LNCAP (cell line): ENCODE data around the gene BRD1.

ENCODE experiments used
- TF ChIP-seq, protein P1 (sequence below): fragments of 450-650 bp; IDR thresholded peaks from 2 replicates; pipeline ENCODE4 v1.5.1; 2017; ENCODE audit warnings: mild to moderate bottlenecking

BRD1 gene

GRCh38 chr22:49858827-49859226 lies 31.2 kb upstream of the BRD1 start:
- TF ChIP-seq, protein P1, sequence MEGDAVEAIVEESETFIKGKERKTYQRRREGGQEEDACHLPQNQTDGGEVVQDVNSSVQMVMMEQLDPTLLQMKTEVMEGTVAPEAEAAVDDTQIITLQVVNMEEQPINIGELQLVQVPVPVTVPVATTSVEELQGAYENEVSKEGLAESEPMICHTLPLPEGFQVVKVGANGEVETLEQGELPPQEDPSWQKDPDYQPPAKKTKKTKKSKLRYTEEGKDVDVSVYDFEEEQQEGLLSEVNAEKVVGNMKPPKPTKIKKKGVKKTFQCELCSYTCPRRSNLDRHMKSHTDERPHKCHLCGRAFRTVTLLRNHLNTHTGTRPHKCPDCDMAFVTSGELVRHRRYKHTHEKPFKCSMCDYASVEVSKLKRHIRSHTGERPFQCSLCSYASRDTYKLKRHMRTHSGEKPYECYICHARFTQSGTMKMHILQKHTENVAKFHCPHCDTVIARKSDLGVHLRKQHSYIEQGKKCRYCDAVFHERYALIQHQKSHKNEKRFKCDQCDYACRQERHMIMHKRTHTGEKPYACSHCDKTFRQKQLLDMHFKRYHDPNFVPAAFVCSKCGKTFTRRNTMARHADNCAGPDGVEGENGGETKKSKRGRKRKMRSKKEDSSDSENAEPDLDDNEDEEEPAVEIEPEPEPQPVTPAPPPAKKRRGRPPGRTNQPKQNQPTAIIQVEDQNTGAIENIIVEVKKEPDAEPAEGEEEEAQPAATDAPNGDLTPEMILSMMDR: no peak

DNA sequence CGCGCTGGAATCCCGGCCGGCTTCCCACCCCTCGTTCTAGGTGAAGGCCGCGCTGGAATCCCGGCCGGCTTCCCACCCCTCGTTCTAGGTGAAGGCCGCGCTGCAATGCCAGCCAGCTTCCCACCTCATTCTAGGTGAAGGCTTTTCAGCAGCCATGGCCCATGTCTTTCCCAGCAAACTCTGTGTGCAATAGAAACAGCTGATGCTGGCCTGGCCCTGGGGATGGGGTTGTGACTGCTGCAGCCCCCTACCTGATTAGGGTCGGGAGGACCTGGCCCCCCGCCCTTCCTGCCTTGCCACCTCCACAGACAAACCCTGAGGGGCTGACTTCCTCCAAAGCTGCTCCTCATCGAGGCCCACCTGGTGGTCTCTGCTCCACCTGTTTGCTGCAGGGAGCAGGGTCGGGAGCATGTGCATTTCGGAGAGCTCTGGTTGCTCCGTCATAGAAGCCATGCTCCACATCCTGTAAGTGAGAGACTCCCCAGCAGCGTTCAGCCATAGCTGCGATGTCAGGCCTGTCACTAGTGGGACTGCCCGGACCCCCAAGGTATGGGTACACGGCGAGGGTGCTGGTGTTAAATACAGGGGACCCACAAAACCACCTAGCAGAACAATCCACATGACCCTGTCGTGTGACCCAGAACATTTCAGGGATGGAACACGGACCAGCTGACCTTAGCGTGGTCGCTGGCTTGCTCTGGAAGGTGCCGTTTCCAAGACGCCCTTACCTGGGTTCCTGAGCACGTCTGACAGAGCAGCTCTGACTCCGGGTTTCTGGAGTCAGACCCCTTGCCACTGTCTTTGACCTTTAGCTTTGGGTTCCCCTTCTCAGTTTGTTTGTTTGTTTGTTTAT lies 29.3 kb upstream of the BRD1 start:
- TF ChIP-seq, protein P1: no peak

DNA sequence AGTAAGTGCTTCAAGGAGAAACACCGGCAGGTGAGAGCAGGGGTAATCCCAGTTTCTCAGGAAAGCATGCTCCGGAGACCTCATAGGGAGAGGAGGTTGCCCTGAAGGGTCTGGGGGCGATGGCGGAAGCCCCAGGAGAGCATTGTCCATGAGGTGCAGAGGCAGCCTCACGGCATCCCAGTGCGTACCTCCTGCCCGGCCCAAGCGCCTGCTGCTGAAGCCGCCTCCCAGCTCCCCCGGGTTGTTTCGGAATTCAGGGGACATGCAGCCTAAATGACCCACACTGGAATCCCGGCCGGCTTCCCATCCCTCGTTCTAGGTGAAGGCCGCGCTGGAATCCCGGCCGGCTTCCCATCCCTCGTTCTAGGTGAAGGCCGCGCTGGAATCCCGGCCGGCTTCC lies 28.7 kb upstream of the BRD1 start:
- TF ChIP-seq, protein P1: no peak

GRCh38 chr22:49855251-49855911 lies 27.7 kb upstream of the BRD1 start:
- TF ChIP-seq, protein P1: no peak

GRCh38 chr22:49853981-49854831 lies 26.5 kb upstream of the BRD1 start:
- TF ChIP-seq, protein P1: no peak

DNA sequence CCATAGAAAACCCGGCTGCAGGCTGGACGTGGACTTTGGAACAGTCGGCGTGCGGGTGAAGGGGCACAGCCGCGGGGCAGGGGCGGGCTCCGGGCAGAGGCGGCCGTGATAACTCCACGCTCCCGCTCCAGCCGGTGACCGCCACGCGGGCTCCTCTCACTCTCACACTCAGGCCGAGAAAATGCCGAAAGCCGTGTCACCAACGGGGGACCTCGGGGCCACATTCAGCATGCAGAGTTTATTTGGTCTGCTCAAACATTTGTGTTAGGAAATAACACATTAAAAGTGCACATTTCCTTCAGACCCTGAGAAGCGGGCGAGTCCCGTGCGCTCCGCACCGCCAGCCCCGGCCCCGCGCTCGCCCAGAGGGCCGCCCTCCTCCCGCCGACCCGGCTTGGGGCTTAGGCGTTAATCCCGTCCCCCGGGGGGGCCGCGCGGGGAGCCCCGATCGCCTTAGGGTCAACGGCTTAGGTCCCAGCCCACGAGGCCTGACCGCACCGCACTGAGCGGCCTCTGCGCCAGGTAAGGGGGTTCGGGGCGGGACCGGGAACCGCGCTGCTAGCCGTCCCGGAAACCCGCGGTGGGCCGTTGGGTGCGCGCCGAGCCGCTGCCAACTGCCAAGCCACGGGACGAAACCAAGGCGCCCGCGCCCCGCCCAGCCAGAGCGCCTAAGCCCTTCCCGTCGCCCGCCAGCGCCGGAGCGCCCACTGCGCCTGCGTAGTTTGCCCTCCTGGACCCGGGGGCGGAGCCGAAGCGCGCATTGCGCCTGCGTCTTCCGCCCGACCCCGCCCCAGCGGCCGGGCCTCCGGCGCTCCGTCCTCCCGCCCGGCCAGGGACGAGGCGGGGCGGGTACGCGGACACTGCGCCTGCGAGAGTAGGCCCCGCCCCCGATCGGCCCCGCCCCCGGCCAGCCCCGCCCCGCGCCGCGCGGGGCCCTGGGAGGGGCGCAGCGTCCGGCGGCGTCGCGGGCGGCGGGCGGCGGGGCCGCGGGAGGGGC lies 25.5 kb upstream of the BRD1 start, which contains the start of gene ZBED4:
Gene ZBED4 (plus strand): TSS at position 947 of the 997 bp plus-strand sequence. CDS start 29,819 bp downstream, outside the sequence.
- TF ChIP-seq, protein P1: no peak
